B cell (primary cell): ENCODE data around the gene L3MBTL4. TPM values are rescaled to one million over a fixed set of nuclear protein-coding genes. Genes with fewer than 3 reads are reported as not detected.

Source experiments
- ATAC-seq: fragments of 200-7000 bp; cut with Tn5 transposase; one replicate; pipeline ENCODE4 v1.10.0; 2021; ENCODE audit warnings: low read depth, mild to moderate bottlenecking, moderate number of reproducible peaks, moderate library complexity
- CTCF ChIA-PET: fragments of 350-600 bp; sonication (Branson Sonifier 250); formaldehyde crosslinking; loops from one replicate; lab custom pipeline; 2021; ENCODE audit warnings: antibody characterized with exemption, inconsistent platforms; lab: Charles Lee
- POLR2A ChIA-PET: fragments of 350-600 bp; sonication (Branson Sonifier 250); formaldehyde crosslinking; loops from one replicate; lab custom pipeline; 2021; ENCODE audit warnings: antibody characterized with exemption; lab: Charles Lee
- DNase-seq: peaks from one replicate; pipeline ENCODE4 v3.0.0; 2013
- H2AFZ ChIP-seq: 2 replicates; pipeline ENCODE4 v1.6.1; 2012; ENCODE audit warnings: mild to moderate bottlenecking, low read depth, low read length; ENCODE audit not compliant: insufficient read depth, poor library complexity, severe bottlenecking
- H3K27ac ChIP-seq, 2 donors: 1 replicate in 1 of 2; 2 replicates in 1 of 2; pipeline ENCODE4 v1.5.1; 2012 to 2013; ENCODE audit warnings: low read length in 2 of 2, mild to moderate bottlenecking in 2 of 2, moderate library complexity in 1 of 2
- H3K27me3 ChIP-seq, 4 experiments: fragments of 200-600 bp in 1 of 4; sonication (generic) in 1 of 4; replicated peaks in 1 of 4; 1 replicate in 2 of 4; 2 replicates in 2 of 4; pipeline versions ENCODE4 v1.6.1 to v1.7.0; 2013 to 2016; ENCODE audit warnings: low read length in 3 of 4, mild to moderate bottlenecking in 2 of 4, mixed read lengths in 1 of 4, moderate library complexity in 1 of 4; ENCODE audit not compliant: insufficient read depth in 4 of 4, control insufficient read depth in 3 of 4; ENCODE audit errors: control extremely low read depth in 1 of 4
- H3K36me3 ChIP-seq, 2 experiments: replicated peaks in 1 of 2; 1 replicate in 1 of 2; 2 replicates in 1 of 2; pipeline versions ENCODE4 v1.6.1 to v1.7.1; 2013; ENCODE audit warnings: low read length in 1 of 2; ENCODE audit not compliant: insufficient read depth in 2 of 2, control insufficient read depth in 1 of 2; ENCODE audit errors: control extremely low read depth in 1 of 2, extremely low read depth in 1 of 2
- H3K4me1 ChIP-seq, 2 donors: fragments of 200-600 bp in 1 of 2; sonication (generic) in 1 of 2; 1 replicate in 1 of 2; 2 replicates in 1 of 2; pipeline versions ENCODE4 v1.5.1 to v1.6.1; 2013 to 2017; ENCODE audit warnings: low read length in 2 of 2; ENCODE audit not compliant: control insufficient read depth in 2 of 2, insufficient read depth in 2 of 2
- H3K4me2 ChIP-seq: replicated peaks from 2 replicates; pipeline ENCODE3; 2012; ENCODE audit warnings: mild to moderate bottlenecking, low read depth, low read length; ENCODE audit not compliant: poor library complexity, severe bottlenecking
- H3K4me3 ChIP-seq, 5 experiments: fragments of 200-600 bp in 1 of 5; sonication (generic) in 1 of 5; 1 replicate in 3 of 5; 2 replicates in 2 of 5; pipeline versions ENCODE4 v1.5.1 to v1.7.0; 2011 to 2016; ENCODE audit warnings: low read length in 4 of 5, mild to moderate bottlenecking in 4 of 5, low read depth in 2 of 5, control low read depth in 1 of 5, moderate library complexity in 1 of 5; ENCODE audit not compliant: insufficient read depth in 1 of 5; ENCODE audit errors: control extremely low read depth in 1 of 5, extremely low read depth in 1 of 5
- H3K79me2 ChIP-seq: fragments of 200-600 bp; sonication (generic); one replicate; pipeline ENCODE4 v1.6.0; 2016; ENCODE audit warnings: low read length; ENCODE audit not compliant: control insufficient read depth, insufficient read depth
- H3K9ac ChIP-seq: fragments of 200-600 bp; sonication (generic); 2 replicates; pipeline ENCODE4 v1.6.1; 2017; ENCODE audit warnings: mild to moderate bottlenecking, low read length, moderate library complexity
- H3K9me3 ChIP-seq, 3 donors: one replicate each; pipeline versions ENCODE4 v1.6.1 to v1.7.1; 2013; ENCODE audit warnings: low read length in 2 of 3; ENCODE audit not compliant: control insufficient read depth in 2 of 3, insufficient read depth in 1 of 3; ENCODE audit errors: control extremely low read depth in 1 of 3
- H4K20me1 ChIP-seq: 2 replicates; pipeline ENCODE4 v1.6.0; 2012; ENCODE audit warnings: mild to moderate bottlenecking, low read length; ENCODE audit not compliant: insufficient read depth, control insufficient read depth, poor library complexity, severe bottlenecking
- H3K27ac Mint-ChIP-seq: one replicate; pipeline ENCODE4 v1.8.0; 2021; ENCODE audit warnings: mixed read lengths
- H3K27me3 Mint-ChIP-seq: one replicate; pipeline ENCODE4 v1.8.0; 2021; ENCODE audit warnings: mixed read lengths
- H3K4me1 Mint-ChIP-seq: one replicate; pipeline ENCODE4 v1.8.0; 2021; ENCODE audit warnings: mixed read lengths
- H3K4me3 Mint-ChIP-seq: one replicate; pipeline ENCODE4 v1.8.0; 2021; ENCODE audit warnings: mixed read lengths
- H3K9me3 Mint-ChIP-seq: one replicate; pipeline ENCODE4 v1.8.0; 2022; ENCODE audit warnings: mixed read lengths; ENCODE audit not compliant: insufficient read depth
- CTCF ChIP-seq: fragments of 200-600 bp; IDR thresholded peaks from one replicate; pipeline ENCODE4 v1.8.0; 2022; ENCODE audit warnings: antibody characterized with exemption, mild to moderate bottlenecking
- EZH2 ChIP-seq: IDR thresholded peaks from 2 replicates; pipeline ENCODE4 v1.6.1; 2012; ENCODE audit warnings: borderline replicate concordance, low read depth, mild to moderate bottlenecking, moderate library complexity, low read length; ENCODE audit not compliant: insufficient read depth, poor library complexity, severe bottlenecking
- WGBS: methylation state at CpG from one replicate; pipeline ENCODE4 v1.1.5; 2013; ENCODE audit warnings: missing lambda C conversion rate; ENCODE audit not compliant: insufficient coverage; 5-methylcytosine and 5-hydroxymethylcytosine counted together
- intact Hi-C: fragments of 100-400 bp; cut with micrococcal nuclease; formaldehyde crosslinking; loops from one replicate; pipeline ENCODE4 v1.10.0; 2022
- polyA plus RNA-seq: library from polyadenylated mRNA; depleted of rRNA; stranded (reverse); fragments of >200 nt; gene quantifications from 2 replicates; pipeline ENCODE4 v1.2.3, GENCODE V29; 2012
- total RNA-seq, 2 donors: library from RNA; stranded (reverse); fragments of 120-200 nt in 1 of 2; gene quantifications; 1 replicate in 1 of 2; 2 replicates in 1 of 2; pipeline versions ENCODE4 v1.2.3 to v1.2.4, GENCODE V29; 2013 to 2022

Gene L3MBTL4
- total and polyA plus RNA-seq, 2 donors (not counting 1 experiment from before 2014, with no cell fraction given): 3.0 to 11.9 TPM

DNA sequence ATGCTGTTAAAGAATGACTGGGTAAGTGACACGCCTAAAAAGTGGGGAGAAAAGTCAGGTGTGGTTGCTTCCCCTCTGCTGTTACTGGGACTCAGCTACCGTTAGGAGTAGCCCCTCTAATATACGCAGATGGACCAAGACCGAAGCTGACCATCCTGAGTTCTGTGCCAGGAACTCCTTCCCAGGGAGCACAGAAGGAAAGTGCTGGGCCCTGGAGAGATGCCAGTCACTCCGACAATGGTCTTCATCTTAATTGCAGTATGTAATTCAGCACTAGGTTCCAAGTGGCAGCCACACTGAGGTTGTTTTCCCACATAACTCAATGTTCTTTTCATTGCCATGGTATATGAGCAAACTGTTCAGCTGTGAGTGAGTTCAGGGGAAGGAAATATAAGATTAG is 499.8 kb downstream of the L3MBTL4 start:
- ChIA-PET POLR2A (no interaction called here), CTCF (no interaction called here)
- Mint-ChIP-seq H3K4me1 (no peaks in the 10 kb centered on the region), H3K9me3 (no peaks in the 10 kb centered on the region), H3K27ac (no peak overlapping the region), H3K27me3 (peaks cover 17% of the 10 kb centered on the region), H3K4me3 (no peak overlapping the region)
- Histone ChIP-seq H4K20me1 (no peaks in the 10 kb centered on the region), H3K4me1 (no peaks in the 10 kb centered on the region), H3K27me3 (peaks cover 0 to 3% (median 1%) of the 10 kb centered on the region in 4 experiments), H3K4me2 (no peak overlapping the region), H3K9me3 (no peaks in the 10 kb centered on the region), H3K27ac (no peak overlapping the region), H2AFZ (no peak overlapping the region), H3K36me3 (no peaks in the 10 kb centered on the region), H3K9ac (no peak overlapping the region), H3K4me3 (no peak overlapping the region), H3K79me2 (no peaks in the 10 kb centered on the region)
- intact Hi-C loops: no loop called here
- no peak for DNase-seq
- ATAC-seq: no peak
- no peak for TF ChIP-seq EZH2
- TF ChIP-seq CTCF: no peak
- 98% methylated on average over 4 of the region's 5 CpGs for WGBS

- H3K27me3 Mint-ChIP-seq: peaks cover 13% of the 10 kb centered on the region
- ChIA-PET CTCF (interaction anchor here (0.6 to 0.9 kb wide), 2 partner anchors 11 to 36 kb away, joined by 3 to 4 read pairs; no protein-coding TSS in a partner anchor), POLR2A (no interaction called here)
- no peaks in the 10 kb centered on the region for H3K4me1 Mint-ChIP-seq
- intact Hi-C loops: no loop called here
- Histone ChIP-seq H3K27me3 (peaks cover 0 to 3% (median 0%) of the 10 kb centered on the region in 4 experiments), H3K36me3 (no peaks in the 10 kb centered on the region), H3K27ac (no peak overlapping the region), H3K9ac (no peak overlapping the region), H4K20me1 (no peaks in the 10 kb centered on the region), H3K4me2 (no peak overlapping the region), H3K9me3 (no peaks in the 10 kb centered on the region), H3K79me2 (no peaks in the 10 kb centered on the region), H3K4me1 (no peaks in the 10 kb centered on the region), H3K4me3 (no peak overlapping the region), H2AFZ (no peak overlapping the region)
- DNase-seq: no peak
- TF ChIP-seq CTCF (no peak), EZH2 (no peak)
- H3K27ac Mint-ChIP-seq: no peak overlapping the region
- no peak overlapping the region for H3K4me3 Mint-ChIP-seq
- 40% methylated on average over 1 of the region's 1 CpG for WGBS
- no peak for ATAC-seq
- H3K9me3 Mint-ChIP-seq: no peaks in the 10 kb centered on the region
Measured at GRCh38 chr18:5914016-5914415, 500.7 kb downstream of the L3MBTL4 start.
